EL (cell line): ENCODE measurements around the gene ITPR2.
"Not testable (repeated sequence)": the region's sequence is repeated elsewhere in the genome, so short reads cannot be mapped to it uniquely, and the experiment has no call there.

Experiments
- DNase-seq: peaks from one replicate; pipeline ENCODE4 v3.0.0-alpha.2; 2016

Gene ITPR2

DNA sequence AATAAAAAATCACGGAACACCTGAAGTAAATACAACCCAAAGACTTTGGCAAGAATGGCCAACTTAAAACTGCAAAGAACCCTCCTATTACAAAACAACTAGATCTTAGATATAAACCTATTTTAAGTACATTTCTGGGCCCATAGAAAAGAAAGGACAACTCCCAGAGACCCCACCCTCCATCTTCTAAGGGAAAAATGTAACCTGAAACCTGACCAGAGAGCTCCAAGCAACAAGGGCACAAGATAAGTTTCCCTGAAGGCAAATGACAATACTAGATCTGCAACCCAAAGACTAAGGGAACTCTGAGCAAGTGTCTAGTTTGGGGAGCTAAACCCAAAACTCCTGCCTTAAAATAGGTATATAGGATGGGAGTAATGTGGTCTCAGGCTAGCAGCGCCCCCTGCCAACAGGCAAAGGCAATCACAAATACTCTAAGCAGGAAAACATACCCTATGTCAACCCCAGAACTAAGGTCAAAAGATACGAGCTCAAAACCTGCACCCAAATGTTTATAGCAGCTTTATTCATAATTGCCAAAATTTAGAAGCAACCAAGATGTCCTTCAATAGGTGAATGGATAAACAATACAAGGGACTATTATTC is 218.9 kb downstream of the ITPR2 start:
- DNase-seq: peak; percentile 33

DNA sequence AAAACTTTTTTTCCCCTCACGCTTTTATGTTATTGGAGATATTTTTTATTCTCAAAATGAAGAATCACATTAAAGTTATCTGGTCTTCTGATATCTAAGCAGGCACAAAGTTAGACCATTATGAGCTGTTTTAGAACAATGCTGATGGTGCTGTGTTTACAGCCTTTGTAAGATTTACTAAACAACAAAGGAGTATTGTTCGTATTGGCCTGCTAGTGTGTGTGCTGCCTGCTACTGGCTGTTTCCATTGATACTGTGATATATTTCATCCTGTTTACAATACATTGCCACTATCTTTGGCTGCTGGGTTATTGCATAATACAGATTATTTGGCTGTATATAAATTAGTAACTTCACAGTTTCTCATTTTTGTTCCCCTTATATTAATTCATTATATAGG is 220.8 kb downstream of the ITPR2 start:
- DNase-seq: no peak

DNA sequence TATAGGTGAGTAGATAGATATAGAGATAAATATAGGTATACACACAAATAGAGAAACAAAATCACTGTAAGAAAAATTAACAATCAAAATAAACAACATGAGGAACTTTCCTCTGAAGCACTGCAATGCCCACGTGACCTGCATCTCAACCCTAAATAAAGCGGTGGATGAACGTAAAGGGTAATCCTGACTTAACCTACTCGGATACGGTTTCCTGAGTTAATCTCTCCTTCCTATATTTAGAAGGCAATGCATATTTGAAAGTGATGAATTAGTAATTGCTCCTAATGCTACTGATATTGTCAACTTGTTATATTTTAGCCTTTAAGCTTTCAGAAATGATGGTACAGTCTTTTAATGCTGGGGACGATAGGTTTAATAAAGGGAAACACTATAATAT is 221.4 kb downstream of the ITPR2 start:
- no peak for DNase-seq

DNA sequence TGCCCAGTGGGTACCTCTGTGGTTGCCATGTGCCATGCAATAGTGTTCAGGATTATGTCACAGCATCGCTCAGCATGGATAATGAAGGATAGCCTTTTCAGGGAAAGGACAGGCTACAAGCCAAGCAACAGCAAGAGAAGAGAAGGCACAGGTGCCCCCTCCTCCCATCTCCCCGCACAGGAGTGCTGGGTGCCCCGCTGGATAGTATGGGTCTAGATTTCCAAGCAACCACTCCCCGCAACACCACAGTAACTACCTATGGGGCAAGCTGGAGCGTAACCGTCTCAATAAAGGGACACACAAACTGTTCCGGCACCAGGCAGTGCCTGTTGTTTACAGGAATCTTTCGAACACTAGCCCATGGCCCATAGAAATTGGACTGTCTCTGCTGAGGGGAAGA is 222.2 kb downstream of the ITPR2 start:
- no peak for DNase-seq

DNA sequence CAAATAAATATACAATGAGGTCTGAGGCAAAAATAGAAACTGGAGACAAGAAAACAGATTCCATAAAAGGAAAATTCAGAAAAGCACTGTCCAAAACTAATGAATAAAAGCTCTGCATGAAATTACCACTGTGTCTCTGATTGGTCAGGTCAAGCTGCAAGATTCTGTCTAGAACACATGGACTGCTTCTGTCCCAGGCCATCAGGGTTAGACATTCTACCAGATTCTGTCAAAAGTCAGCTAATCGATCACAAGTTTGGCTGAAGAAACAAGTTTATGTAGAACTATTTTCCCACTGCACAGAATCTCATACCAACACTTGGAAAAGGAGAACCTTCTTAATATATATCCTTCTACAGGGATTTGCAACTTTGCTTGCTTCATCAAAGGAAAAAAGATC is 223.0 kb downstream of the ITPR2 start:
- DNase-seq: no peak

DNA sequence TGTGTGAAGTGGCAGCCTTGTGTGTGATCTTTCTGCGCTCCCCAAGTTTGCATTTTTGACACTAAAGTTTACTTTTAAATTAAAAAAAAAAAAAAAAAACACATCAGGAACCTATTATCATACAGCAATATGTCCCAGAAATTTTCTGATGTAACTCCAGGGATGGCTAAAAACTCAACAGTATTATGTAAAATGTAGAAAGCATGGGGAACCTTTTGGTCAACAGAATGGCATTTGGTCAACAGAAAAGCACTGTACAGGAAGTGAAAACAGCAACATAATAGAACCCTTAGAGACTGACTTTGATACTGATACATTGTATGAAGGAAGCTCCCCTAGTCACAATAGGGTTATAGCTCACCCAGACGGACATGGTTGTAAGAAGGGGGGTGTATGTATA is 224.3 kb downstream of the ITPR2 start:
- no peak for DNase-seq

DNA sequence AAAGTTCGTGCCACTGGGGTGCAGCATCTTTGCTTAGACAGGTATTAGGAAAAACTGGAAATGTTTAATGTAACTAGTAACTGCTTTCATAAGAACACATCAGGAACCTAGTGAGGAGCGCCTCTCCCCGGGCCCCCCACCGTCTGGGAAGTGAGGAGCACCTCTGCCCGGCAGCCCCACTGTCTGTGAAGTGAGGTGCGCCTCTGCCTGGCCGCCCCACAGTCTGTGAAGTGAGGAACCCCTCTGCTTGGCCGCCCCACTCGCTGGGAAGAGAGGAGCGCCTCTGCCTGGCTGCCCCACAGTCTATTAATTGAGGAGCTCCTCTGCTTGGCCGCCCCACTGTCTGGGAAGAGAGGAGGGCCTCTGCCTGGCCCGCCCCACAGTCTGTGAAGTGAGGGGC is 224.7 kb downstream of the ITPR2 start:
- DNase-seq: no peak

DNA sequence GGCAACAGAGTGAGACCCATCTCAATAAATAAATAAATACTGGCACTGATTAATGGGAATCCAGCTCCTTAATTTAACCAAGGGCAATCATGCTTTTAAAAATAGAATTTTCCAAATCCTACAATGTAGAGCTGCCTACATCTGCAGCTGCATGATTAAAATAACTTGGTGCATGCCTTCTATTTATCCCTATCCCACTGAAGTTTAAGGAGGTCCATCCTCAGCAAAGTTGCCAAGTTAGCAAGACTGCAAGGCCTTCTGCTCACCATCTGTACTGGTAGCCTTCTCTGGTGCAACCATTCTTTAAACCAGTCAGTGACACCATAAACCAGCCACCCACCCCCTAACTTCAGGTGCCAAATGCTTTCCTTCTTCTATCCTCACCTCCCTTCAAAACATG is 226.1 kb downstream of the ITPR2 start:
- DNase-seq: no peak

DNA sequence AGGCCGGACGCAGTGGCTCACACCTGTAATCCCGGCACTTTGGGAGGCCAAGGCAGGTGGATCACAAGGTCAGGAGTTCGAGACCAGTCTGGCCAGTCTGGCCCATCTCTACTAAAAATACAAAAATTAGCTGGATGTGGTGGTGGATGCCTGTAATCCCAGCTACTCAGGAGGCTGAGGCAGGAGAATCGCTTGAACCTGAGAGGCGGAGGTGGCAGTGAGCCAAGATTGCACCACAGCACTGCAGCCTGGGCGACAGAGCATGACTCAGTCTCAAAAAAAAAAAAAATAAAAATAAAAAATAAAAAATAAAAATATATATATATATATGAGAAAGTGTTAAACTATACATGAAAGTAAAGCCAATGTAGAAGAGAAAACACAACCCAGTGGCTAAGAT is 228.2 kb downstream of the ITPR2 start:
- not testable (repeated sequence) for DNase-seq

DNA sequence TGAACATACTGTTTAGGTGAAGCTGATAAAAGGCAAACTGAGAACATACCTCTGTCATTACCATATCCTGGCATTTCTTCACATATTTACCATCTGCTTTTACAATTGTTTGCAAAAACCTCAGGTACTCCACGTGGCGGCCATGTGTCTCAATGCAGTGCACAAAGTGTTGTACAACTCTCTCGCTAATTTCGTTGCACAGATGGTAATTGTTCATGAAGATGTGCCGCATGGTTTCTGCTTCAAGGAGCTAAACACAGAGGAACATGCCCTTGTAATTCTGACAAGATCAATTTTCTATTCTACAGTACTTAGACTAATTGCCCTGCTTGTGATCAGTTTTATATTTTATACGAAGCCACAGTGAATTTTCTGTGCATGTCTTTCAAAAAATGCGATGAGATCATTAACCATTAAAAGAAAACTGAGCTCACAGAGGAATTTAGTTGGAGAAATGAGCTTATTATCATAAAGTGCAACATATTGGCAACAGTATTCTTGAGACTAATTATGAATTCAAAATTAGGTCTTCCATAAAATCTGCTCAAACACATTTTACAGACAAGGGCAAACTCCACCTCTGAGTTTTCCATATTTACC is 233.8 kb downstream of the ITPR2 start:
- peak; percentile 3 for DNase-seq

DNA sequence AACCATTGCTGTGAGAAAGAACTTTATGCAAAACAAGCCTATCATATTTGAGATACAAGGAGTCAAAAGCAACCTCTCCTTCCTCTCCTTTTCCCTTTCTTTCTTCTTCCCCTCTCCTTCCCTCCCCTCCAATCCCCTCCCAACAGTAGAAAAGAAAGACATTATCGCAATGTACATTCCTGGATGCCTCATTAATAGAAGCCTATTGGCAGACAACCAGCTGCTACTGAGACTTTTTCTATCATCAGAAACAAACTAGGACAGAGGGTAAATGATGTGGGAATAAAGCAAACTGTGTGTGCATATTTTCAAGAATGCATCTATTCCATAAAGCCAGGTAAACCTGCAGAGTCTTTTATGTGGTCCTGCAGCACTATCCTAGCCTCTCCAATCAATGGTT is 237.2 kb downstream of the ITPR2 start:
- no peak for DNase-seq

DNA sequence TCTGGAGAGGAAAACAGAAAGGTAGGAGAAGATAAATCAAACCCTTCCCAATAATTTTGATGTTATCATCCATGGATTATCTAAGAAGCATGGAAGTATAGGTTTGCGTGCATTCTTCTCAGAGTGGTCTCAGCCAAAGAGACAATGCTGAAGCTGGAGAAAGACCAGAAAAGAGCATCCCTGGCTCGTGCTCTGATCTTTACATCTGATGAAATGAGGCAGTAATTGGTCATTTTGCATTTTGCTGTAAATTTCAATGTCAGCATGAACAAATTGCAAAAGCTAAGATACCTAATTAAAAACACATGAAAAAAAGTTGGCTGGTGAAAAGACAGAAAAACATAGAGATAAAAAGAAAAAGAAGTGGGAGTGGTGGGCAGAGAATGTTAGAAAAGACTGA is 252.4 kb downstream of the ITPR2 start:
- no peak for DNase-seq

DNA sequence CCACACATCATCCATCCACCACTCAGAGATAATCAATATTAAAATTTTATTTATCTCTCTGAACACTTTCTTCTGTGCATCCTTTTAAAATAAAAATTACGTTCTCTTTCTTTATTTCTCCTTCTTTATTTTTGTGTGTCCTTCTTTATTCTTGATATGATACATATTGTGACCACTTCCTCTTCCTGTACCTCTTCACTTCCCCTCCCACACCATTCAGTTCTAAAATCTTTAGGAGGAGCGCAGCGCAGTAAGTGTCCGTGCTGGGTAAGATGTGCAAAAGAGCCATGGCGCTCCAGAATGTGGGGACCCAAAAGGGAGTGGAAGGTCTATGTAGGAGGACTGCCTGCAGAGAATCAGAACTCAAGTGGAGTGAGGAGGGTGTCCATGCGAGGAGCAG is 256.7 kb downstream of the ITPR2 start:
- no peak for DNase-seq

DNA sequence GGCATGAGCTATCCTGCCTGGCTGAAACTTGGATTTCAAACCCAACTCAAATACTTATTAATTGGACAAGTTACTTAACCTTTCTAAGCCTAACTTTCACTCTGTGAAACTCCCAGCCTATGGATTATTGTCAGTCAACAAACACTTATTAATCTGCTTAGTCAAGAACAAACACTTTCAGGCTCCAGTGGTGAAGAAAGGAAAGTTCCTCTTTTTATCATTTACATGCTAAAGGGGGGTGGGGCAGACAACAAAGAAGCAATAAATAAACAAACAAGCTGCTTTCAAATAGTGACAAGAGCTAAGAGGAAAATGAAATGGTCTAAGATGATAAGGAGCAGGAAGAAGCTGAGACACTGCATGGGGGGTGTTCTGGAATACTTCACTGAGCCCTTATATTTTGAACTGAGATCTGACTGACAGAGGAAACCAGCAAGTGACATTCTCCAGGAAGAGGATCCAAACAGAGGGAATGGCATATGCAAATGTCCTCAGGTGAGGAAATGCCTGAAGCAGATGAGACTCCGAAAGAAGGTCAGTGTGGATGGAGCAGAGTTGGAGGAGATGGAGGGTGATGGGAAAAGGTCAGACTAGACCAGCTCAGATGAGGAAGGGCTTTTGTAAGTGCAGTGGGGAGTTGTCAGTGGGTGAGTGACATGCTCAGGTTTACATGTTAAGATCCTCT is 259.6 kb downstream of the ITPR2 start:
- DNase-seq: no peak

DNA sequence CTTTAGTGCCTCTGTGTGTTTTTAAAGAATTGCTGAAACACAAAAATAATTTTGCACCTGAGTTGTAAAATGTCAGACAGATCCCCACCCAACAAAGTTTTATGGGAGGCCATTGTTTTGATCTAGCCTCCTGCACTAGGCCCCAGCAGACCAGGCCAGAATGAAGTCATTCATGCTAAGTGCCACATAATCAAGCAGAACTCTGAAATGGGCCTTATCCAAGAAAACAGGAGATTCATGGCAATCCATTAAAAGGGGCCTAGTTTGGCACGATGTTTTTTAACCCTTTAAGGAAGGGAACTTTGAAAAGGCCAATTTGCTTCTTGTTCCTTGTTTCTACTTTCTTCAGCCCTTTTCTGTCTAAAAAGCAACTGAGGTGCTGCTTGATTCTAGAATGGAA is 260.9 kb downstream of the ITPR2 start:
- no peak for DNase-seq

DNA sequence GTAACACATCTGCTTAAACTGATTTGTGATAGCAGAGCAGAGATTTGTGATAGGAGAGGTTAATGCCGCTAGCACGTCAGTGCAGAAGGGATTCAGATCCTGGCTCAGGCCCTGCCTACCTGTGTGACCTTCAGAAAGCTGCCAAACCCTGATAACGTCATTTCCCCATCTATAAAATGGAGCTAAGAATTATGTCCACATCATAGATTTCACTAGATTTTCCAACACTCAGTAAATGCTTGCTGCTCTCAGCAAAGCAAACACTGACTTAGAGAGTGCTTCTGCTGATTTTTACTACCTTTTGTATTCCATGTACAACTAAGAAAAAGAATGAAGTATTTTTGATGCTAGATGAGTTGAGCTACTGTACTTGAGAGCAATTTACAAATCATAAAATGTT is 261.4 kb downstream of the ITPR2 start:
- no peak for DNase-seq

DNA sequence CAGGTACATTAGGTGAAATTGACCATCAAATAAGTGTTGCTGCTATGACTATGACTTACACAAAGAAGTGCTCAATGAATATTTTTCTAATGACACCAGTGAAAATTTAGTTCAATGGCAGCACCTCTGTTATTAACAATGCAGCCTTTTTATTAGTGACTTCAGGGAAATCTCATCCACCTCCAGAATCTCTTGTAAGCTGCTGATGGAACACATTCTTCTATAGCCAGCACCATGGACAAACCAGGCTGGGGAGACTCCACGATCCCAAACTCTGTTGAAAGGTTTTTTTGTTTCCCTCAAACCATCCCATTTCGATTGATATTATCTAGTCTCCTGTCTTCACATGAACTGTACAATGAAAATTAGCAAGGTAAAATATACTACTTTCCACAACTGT is 265.9 kb downstream of the ITPR2 start:
- no peak for DNase-seq

DNA sequence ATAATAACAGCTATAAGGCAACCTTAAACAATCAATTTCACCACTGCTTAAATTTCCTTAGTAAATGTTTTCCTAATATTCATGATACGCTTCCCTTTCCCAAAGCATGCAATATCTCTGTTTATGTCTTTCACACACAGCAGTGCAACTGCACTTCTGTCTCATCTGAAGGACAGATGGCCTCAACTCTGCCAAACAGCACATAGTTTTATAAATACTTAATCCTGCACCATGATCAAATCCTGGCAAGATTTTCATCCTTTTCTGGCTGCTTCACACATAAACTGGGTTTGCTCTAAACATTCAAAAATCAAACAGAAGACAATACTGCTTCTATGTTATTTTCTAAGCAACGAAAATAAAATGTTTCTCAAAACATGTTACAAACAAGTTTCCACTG is 266.3 kb downstream of the ITPR2 start:
- no peak for DNase-seq

DNA sequence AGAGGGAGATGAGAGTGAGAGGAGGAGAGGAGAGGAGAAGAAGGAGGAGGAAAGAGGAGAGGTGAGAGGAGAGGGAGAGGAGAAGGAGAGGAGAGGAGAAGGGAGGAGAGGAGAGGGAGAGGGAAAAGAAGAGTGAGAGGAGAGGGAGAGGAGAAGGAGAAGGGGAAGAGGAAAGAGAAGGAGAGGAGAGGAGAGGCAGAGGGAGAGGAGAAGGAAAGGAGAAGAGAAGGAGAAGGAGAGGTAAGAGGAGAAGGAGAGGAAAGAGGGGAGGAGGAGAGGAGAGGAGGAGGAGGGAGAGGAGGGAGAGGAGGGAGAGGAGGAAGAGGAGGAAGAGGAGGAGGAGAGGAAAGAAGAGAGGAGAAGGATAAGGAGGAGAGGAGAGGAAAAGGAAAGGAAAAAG is 266.8 kb downstream of the ITPR2 start:
- no peak for DNase-seq

DNA sequence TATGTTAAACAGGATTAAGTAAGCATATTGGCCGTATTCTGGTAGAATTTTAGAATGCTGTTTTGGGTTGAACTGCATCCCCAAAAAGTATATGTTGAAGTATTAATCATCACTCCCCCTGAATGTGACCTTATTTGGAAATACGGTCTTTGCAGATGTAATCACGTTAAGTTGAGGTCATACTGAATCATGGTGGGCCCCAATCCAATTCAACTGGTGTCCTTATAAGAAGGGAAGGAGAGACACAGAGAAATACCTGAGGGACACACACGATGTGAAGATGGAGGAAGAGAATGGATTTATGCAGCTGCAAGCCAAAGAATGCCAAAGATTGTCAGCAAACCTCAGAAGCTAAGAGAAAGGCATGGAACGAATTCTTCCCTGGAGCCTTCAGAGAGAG is 268.6 kb downstream of the ITPR2 start:
- DNase-seq: peak; percentile 11

DNA sequence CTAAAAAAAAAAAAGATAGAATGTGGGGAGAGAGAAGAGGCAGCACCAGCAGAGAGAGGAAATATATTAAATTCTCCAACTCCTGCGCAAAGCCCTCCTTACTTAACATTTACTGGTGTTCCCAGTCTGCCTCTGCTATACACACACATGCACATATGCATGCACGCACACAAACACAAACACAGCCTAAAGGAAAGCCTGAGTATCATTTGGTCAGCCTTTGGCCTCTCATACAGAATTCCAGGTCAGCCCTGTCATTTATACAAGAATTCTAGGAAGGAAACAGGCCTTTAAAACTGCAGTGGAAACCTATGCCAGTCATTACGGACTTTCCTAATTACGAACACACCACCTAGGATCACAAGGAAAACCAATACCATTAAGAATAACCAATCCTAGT is 269.4 kb downstream of the ITPR2 start:
- DNase-seq: no peak

DNA sequence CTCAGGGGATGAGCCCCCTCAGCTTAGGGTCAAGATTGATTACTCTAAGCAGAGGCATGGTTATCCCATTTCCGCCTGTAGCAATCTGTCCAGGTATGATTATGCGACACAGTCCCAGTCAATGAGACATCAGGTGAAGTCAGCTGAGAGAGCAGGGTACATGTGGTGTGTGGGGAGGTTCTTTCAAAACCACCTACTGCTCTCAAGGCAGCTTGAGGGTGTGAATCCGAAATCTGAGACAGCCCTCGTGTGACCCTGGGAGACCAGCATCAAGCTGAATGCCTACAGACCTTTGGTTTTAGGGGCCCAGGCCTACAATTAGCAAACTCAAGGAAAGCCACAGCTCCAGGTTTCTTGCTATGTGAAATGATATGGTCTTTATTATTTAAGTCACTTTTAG is 275.7 kb downstream of the ITPR2 start:
- DNase-seq: no peak

DNA sequence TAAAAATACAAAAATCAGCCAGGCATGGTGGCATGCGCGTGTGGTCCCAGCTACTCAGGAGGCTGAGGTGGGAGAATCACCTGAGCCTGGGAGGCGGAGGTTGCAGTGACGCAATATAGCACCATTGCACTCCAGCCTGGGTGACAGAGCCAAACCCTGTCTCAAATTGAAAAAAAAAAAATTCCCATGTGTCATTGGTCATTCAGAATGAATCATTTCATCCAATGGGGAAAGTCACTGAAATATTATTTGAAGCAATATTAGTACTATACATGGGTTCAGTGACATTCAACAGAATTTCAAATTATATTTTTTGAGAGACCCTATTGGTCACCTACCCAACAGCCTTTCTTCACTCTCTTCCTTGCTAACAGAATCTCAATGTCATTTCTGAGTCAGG is 276.1 kb downstream of the ITPR2 start:
- no peak for DNase-seq

DNA sequence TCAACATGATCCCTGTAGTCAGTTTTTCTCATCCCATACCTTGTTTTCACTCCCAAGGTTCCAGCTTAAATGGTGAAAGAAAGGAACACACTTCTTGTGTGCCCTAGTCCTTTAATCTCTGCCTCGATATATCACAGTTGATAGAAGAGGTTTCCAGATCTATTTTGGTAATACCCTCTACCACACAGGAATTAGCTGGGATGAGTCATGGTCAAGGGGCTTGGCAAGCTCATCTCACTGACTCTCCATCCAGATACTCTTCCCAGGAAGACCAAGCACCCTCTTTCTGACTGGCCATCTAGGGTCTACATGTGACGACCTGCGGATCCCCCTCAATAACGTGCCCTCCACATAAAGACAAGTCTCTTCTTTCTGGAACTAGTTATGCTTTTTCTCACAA is 277.9 kb downstream of the ITPR2 start:
- DNase-seq: peak; percentile 6

DNA sequence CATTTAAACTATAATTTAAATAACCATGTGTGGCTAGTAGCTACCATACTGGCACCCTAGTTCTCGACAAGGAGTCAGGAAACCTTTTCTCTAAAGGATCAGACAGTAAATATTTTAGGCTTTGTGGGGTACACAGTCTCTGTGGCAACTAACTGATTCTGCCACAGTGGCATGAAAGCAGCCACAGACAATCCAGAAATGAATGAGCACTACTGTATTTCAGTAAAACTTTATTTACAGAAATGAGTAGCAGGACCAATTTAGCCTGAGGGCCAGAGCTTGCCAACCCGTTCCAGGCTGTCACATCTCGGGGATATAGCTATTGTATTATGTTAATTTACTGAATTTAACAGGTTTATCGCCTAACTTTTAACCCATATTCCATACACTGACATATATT is 278.7 kb downstream of the ITPR2 start:
- DNase-seq: no peak
